Activated naive CD4-positive, alpha-beta T cell treated with anti-CD3 and anti-CD28 coated beads for 36 hours (primary cell): ENCODE results near the gene MON1B. TPM values are rescaled to one million over a fixed set of nuclear protein-coding genes. Genes with fewer than 3 reads are reported as not detected.
A peak's percentile ranks its signal among the peaks of the same experiment; 100 is the strongest.
"Not testable (repeated sequence)": the region's sequence is repeated elsewhere in the genome, so short reads cannot be mapped to it uniquely, and the experiment has no call there.

Source experiments
- CTCF ChIA-PET: fragments of 350-600 bp; sonication (Branson Sonifier 250); formaldehyde crosslinking; loops from one replicate; lab custom pipeline; 2021; ENCODE audit warnings: antibody characterized with exemption; lab: Charles Lee
- DNase-seq: peaks from one replicate; pipeline ENCODE4 v3.0.0-alpha.2; 2020
- H3K27ac Mint-ChIP-seq: one replicate; pipeline ENCODE4 v1.8.0; 2021; ENCODE audit warnings: mild to moderate bottlenecking, mixed read lengths
- H3K27me3 Mint-ChIP-seq: one replicate; pipeline ENCODE4 v1.8.0; 2021; ENCODE audit warnings: low read depth, mixed read lengths
- H3K36me3 Mint-ChIP-seq: one replicate; pipeline ENCODE4 v1.8.0; 2021; ENCODE audit warnings: low read depth, mixed read lengths
- H3K4me1 Mint-ChIP-seq: one replicate; pipeline ENCODE4 v1.8.0; 2021; ENCODE audit warnings: low read depth, mixed read lengths
- H3K4me3 Mint-ChIP-seq: one replicate; pipeline ENCODE4 v1.8.0; 2021; ENCODE audit warnings: mild to moderate bottlenecking, moderate library complexity, mixed read lengths
- H3K9me3 Mint-ChIP-seq: one replicate; pipeline ENCODE4 v1.8.0; 2021; ENCODE audit warnings: mixed read lengths
- intact Hi-C: fragments of 100-400 bp; cut with micrococcal nuclease; formaldehyde crosslinking; loops from one replicate; pipeline ENCODE4 v1.15.1; 2023
- total RNA-seq, 2 experiments: library from RNA; stranded (reverse); gene quantifications; one replicate each; pipeline ENCODE4 v1.2.3, GENCODE V29; 2021

MON1B gene
- total RNA-seq, 2 experiments from 2014 or later = 69.6 to 71.0 TPM

DNA sequence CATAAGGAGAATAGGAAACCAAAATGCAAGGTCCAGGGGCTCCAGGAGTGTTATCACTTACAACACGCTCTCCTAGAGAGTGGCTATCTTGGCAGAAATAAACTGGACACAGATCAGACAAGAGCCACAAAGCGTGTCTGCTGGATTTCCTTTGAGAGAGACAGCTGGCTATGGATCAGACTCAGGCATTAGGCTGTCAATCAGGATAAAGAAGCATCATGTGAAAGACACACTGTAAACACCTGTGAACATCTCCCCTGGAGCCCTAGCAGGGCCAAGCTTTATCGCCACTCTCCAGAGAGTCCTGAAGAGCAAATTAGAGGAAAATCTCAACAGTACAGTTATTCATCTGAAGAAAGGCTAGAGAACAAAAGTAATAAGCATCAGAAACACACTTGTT is 34.2 kb downstream of the MON1B start:
- Mint-ChIP-seq H3K27me3 (peaks cover 1% of the 10 kb centered on the region), H3K9me3 (no peaks in the 10 kb centered on the region), H3K4me1 (peaks cover 4% of the 10 kb centered on the region), H3K27ac (no peak overlapping the region), H3K4me3 (no peak overlapping the region), H3K36me3 (no peaks in the 10 kb centered on the region)
- CTCF ChIA-PET = no interaction called here
- intact Hi-C loops = no loop called here
- DNase-seq = no peak

GRCh38 chr16:77227745-77228144 is 36.8 kb downstream of the MON1B start:
- Mint-ChIP-seq H3K27me3 (peaks cover 4% of the 10 kb centered on the region), H3K9me3 (no peaks in the 10 kb centered on the region), H3K4me3 (no peak overlapping the region), H3K27ac (no peak overlapping the region), H3K4me1 (peaks cover 4% of the 10 kb centered on the region), H3K36me3 (no peaks in the 10 kb centered on the region)
- CTCF ChIA-PET = interaction anchor here (1.0 kb wide), 1 partner anchor 356 kb away, joined by 3 read pairs; no protein-coding TSS in a partner anchor
- DNase-seq = peak; percentile 35
- intact Hi-C loops = no loop called here

GRCh38 chr16:77231047-77231446 is 40.1 kb downstream of the MON1B start:
- Mint-ChIP-seq H3K4me1 (peaks cover 4% of the 10 kb centered on the region), H3K27me3 (peaks cover 21% of the 10 kb centered on the region), H3K4me3 (no peak overlapping the region), H3K27ac (no peak overlapping the region), H3K36me3 (no peaks in the 10 kb centered on the region), H3K9me3 (no peaks in the 10 kb centered on the region)
- intact Hi-C loops = loop anchor here (10.0 kb wide), 1 partner anchor 864 kb away; the partner anchor contains the start of gene WWOX
- no peak for DNase-seq
- CTCF ChIA-PET = interaction anchor here (0.7 to 2.5 kb wide), 2 partner anchors 352 to 354 kb away, joined by 4 to 14 read pairs; no protein-coding TSS in a partner anchor

- CTCF ChIA-PET = interaction anchor here (1.0 to 9.7 kb wide), 2 partner anchors 350 to 355 kb away, joined by 3 to 179 read pairs; no protein-coding TSS in a partner anchor
Observed at GRCh38 chr16:77233799-77234519, 43.0 kb downstream of the MON1B start.

GRCh38 chr16:77234611-77235010 is 43.6 kb downstream of the MON1B start:
- Mint-ChIP-seq H3K9me3 (no peaks in the 10 kb centered on the region), H3K36me3 (no peaks in the 10 kb centered on the region), H3K27me3 (peaks cover 23% of the 10 kb centered on the region), H3K27ac (no peak overlapping the region), H3K4me1 (peaks cover 3% of the 10 kb centered on the region), H3K4me3 (no peak overlapping the region)
- intact Hi-C loops = loop anchor here (5.0 to 10.0 kb wide), 2 partner anchors 443 to 860 kb away; partner anchors contain the start of gene WWOX
- CTCF ChIA-PET = interaction anchor here (1.0 to 9.7 kb wide), 3 partner anchors 349 to 356 kb away, joined by 3 to 179 read pairs (median 8); no protein-coding TSS in a partner anchor
- DNase-seq = no peak

More at GRCh38 chr16:77233799-77234519, 43.0 kb downstream of the MON1B start:
- H3K27ac Mint-ChIP-seq = no peak overlapping the region
- H3K36me3 Mint-ChIP-seq = no peaks in the 10 kb centered on the region
- H3K4me1 Mint-ChIP-seq = peaks cover 3% of the 10 kb centered on the region
- intact Hi-C loops = loop anchor here (10.0 kb wide), 1 partner anchor 861 kb away; the partner anchor contains the start of gene WWOX
- no peak for DNase-seq
- no peak overlapping the region for H3K4me3 Mint-ChIP-seq
- H3K9me3 Mint-ChIP-seq = no peaks in the 10 kb centered on the region
- H3K27me3 Mint-ChIP-seq = peaks cover 23% of the 10 kb centered on the region

GRCh38 chr16:77236063-77236511 is 45.1 kb downstream of the MON1B start:
- Mint-ChIP-seq H3K9me3 (no peaks in the 10 kb centered on the region), H3K36me3 (no peaks in the 10 kb centered on the region), H3K4me1 (peaks cover 3% of the 10 kb centered on the region), H3K4me3 (no peak overlapping the region), H3K27me3 (peaks cover 19% of the 10 kb centered on the region), H3K27ac (no peak overlapping the region)
- CTCF ChIA-PET = interaction anchor here (0.6 to 9.7 kb wide), 32 partner anchors 10 to 865 kb away, joined by 3 to 179 read pairs (median 3); partner anchors contain the start of gene ADAMTS18
- DNase-seq = peak; percentile 93
- intact Hi-C loops = loop anchor here (1.0 to 10.0 kb wide), 9 partner anchors 72 to 859 kb away; partner anchors contain the start of gene WWOX

GRCh38 chr16:77238593-77238992 is 47.6 kb downstream of the MON1B start:
- Mint-ChIP-seq H3K36me3 (no peaks in the 10 kb centered on the region), H3K4me3 (no peak overlapping the region), H3K9me3 (no peaks in the 10 kb centered on the region), H3K27ac (no peak overlapping the region), H3K4me1 (peaks cover 3% of the 10 kb centered on the region), H3K27me3 (peaks cover 15% of the 10 kb centered on the region)
- intact Hi-C loops = loop anchor here (5.0 to 10.0 kb wide), 2 partner anchors 439 to 856 kb away; partner anchors contain the start of gene WWOX
- no peak for DNase-seq
- CTCF ChIA-PET = interaction anchor here (3.5 to 9.7 kb wide), 2 partner anchors 139 to 345 kb away, joined by 18 to 179 read pairs; no protein-coding TSS in a partner anchor

- H3K4me3 Mint-ChIP-seq, H3K36me3 Mint-ChIP-seq, H3K27ac Mint-ChIP-seq, CTCF ChIA-PET, H3K4me1 Mint-ChIP-seq, H3K27me3 Mint-ChIP-seq, DNase-seq, intact Hi-C loops, H3K9me3 Mint-ChIP-seq: not testable (repeated sequence)
Observed at GRCh38 chr16:77242471-77242870, 51.5 kb downstream of the MON1B start.

DNA sequence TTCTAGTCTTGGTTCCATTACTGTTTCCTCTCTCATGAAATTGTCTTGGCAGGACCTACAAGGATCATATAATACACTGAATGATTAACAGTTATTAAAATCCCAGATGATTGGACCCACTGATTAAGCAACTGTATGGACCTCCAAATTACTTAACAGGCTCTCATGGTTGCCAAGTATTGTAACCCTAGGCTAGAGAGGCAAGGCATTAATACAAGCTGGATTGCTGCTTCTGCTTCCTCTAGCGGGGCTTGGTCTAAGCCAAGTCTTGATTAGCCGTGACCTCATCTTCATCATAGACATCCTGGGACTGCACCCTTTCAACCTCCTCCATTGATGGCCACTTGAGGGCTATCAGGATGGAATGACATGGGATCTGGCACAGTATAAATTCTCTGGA is 55.2 kb downstream of the MON1B start:
- no peaks in the 10 kb centered on the region for H3K4me1 Mint-ChIP-seq
- no peak overlapping the region for H3K27ac Mint-ChIP-seq
- no peak for DNase-seq
- intact Hi-C loops = no loop called here
- no peaks in the 10 kb centered on the region for H3K36me3 Mint-ChIP-seq
- H3K9me3 Mint-ChIP-seq = no peaks in the 10 kb centered on the region
- no peaks in the 10 kb centered on the region for H3K27me3 Mint-ChIP-seq
- CTCF ChIA-PET = interaction anchor here (1.6 to 1.7 kb wide), 2 partner anchors 9 to 192 kb away, joined by 3 to 13 read pairs; no protein-coding TSS in a partner anchor
- no peak overlapping the region for H3K4me3 Mint-ChIP-seq

DNA sequence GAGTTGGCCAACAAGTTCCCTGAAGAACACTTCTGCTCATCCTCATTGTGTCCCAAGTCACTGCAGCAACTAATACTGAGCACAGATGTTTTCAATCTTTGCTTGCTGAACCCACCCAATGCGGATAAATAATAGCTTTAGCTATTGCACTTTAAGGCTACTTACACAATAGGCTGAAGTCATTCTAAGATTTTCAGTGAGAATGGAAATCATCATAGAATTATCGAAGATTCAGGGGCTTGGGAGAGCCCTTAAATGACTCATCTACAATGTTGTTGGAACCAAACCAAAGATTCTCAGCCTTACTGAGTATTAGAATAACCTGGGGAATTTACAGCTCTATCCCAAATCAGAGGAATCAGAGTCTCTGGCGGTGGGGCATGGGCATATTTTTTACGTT is 59.4 kb downstream of the MON1B start:
- CTCF ChIA-PET = interaction anchor here (0.5 to 0.8 kb wide), 2 partner anchors 333 to 1032 kb away, joined by 3 read pairs; no protein-coding TSS in a partner anchor
- intact Hi-C loops = no loop called here

More for the DNA sequence above, 59.4 kb downstream of the MON1B start:
- H3K4me3 Mint-ChIP-seq = no peak overlapping the region
- H3K36me3 Mint-ChIP-seq = no peaks in the 10 kb centered on the region
- no peaks in the 10 kb centered on the region for H3K9me3 Mint-ChIP-seq
- no peaks in the 10 kb centered on the region for H3K4me1 Mint-ChIP-seq
- DNase-seq = no peak
- H3K27ac Mint-ChIP-seq = no peak overlapping the region
- H3K27me3 Mint-ChIP-seq = peaks cover 13% of the 10 kb centered on the region
